GM20000 (cell line): Measurements from ENCODE around the gene GHR.
"Not testable (repeated sequence)": the region's sequence is repeated elsewhere in the genome, so short reads cannot be mapped to it uniquely, and the experiment has no call there.

ENCODE experiments used
- DNase-seq: peaks from one replicate; pipeline ENCODE4 v3.0.0; 2012; ENCODE audit warnings: low spot score
- TF ChIP-seq, protein P1 (sequence below): IDR thresholded peaks from 2 replicates; pipeline ENCODE4 v1.5.1; 2012; ENCODE audit warnings: mild to moderate bottlenecking, control low read depth; ENCODE audit errors: extremely low read depth, missing control alignments

The GHR gene

DNA sequence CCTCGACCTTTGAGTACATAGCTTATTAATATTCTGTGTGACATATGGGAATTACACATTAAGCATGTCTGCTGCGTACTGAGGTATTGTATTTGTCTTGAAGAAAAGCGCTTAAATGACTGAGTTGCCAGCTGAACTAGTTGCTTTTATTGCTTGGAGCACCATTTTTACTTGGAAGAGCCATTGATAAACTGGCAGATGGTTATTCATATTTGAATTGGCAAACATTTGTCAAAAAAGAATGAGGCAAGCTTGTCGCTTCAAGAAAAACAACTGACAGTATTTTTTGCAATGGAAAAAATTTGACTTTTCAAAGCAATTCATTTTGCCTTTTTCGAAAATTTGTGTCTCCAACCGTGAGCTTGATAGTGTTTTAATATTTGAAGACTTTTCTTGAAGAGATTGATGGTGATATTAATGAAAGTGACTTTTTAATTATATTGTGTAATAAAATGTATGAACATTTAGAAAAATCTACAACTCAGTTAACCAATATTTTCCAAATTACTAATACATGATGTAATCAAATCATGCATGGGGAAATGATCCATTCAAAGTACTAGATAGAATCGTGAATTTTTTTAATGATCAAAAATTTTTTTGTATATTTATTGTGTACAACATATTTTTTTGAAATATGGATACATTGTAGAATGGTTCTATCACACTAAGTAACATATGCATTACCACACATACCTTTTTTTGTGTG, 278.3 kb downstream of the GHR start:
- TF ChIP-seq, protein P1, sequence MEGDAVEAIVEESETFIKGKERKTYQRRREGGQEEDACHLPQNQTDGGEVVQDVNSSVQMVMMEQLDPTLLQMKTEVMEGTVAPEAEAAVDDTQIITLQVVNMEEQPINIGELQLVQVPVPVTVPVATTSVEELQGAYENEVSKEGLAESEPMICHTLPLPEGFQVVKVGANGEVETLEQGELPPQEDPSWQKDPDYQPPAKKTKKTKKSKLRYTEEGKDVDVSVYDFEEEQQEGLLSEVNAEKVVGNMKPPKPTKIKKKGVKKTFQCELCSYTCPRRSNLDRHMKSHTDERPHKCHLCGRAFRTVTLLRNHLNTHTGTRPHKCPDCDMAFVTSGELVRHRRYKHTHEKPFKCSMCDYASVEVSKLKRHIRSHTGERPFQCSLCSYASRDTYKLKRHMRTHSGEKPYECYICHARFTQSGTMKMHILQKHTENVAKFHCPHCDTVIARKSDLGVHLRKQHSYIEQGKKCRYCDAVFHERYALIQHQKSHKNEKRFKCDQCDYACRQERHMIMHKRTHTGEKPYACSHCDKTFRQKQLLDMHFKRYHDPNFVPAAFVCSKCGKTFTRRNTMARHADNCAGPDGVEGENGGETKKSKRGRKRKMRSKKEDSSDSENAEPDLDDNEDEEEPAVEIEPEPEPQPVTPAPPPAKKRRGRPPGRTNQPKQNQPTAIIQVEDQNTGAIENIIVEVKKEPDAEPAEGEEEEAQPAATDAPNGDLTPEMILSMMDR: no peak
- DNase-seq: no peak

DNA sequence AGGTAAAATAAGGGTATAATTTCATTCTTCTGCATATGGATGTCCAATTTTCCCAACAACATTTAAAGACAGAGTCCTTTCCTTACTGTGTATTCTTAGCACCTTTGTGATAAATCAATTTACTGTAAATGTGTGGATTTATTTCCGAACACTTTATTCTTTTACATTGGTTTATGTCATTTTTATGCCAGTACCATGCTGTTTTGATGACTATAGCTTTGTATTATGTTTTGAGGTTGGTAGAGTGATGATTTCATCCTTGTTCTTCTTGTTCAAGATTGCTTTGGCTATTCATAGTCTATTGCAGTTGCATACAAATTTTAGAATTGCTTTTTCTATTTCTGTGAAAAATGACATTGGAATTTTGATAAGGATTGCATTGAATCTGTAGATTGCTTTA, 280.0 kb downstream of the GHR start:
- TF ChIP-seq, protein P1: no peak
- DNase-seq: no peak

DNA sequence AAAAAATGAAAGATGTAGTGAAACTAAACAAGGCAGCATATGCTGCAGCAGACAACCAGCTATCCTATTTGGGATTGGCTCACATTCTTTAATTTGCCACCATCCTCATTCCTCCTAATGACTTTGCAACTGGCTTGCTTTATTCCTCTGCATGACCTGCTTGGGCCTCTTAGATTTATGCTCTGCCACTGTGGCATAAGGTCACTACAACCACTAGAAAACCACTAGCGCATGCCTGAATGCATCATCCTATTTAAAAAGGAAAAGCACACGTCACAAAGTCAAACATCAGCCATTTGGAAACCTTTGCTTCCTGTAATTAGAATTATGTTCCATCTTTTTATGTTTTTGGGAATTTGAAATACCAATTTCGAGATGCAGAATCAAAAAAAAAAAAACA, 292.5 kb downstream of the GHR start:
- DNase-seq: no peak
- TF ChIP-seq, protein P1: no peak

DNA sequence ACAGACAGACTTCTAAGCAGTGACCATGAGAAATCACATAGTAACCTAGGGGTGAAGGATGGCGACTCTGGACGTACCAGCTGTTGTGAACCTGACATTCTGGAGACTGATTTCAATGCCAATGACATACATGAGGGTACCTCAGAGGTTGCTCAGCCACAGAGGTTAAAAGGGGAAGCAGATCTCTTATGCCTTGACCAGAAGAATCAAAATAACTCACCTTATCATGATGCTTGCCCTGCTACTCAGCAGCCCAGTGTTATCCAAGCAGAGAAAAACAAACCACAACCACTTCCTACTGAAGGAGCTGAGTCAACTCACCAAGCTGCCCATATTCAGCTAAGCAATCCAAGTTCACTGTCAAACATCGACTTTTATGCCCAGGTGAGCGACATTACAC, 295.4 kb downstream of the GHR start:
- TF ChIP-seq, protein P1: no peak
- no peak for DNase-seq

DNA sequence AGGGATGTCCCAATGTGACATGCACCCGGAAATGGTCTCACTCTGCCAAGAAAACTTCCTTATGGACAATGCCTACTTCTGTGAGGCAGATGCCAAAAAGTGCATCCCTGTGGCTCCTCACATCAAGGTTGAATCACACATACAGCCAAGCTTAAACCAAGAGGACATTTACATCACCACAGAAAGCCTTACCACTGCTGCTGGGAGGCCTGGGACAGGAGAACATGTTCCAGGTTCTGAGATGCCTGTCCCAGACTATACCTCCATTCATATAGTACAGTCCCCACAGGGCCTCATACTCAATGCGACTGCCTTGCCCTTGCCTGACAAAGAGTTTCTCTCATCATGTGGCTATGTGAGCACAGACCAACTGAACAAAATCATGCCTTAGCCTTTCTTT, 295.8 kb downstream of the GHR start:
- TF ChIP-seq, protein P1: no peak
- no peak for DNase-seq

DNA sequence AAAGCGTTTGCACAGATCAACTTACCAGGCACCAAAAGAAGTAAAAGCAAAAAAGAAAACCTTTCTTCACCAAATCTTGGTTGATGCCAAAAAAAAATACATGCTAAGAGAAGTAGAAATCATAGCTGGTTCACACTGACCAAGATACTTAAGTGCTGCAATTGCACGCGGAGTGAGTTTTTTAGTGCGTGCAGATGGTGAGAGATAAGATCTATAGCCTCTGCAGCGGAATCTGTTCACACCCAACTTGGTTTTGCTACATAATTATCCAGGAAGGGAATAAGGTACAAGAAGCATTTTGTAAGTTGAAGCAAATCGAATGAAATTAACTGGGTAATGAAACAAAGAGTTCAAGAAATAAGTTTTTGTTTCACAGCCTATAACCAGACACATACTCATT, 297.0 kb downstream of the GHR start:
- TF ChIP-seq, protein P1: no peak
- no peak for DNase-seq

DNA sequence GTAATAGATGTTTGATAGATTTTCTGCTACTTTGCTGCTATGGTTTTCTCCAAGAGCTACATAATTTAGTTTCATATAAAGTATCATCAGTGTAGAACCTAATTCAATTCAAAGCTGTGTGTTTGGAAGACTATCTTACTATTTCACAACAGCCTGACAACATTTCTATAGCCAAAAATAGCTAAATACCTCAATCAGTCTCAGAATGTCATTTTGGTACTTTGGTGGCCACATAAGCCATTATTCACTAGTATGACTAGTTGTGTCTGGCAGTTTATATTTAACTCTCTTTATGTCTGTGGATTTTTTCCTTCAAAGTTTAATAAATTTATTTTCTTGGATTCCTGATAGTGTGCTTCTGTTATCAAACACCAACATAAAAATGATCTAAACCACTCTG, 298.2 kb downstream of the GHR start:
- no peak for DNase-seq
- TF ChIP-seq, protein P1: no peak

DNA sequence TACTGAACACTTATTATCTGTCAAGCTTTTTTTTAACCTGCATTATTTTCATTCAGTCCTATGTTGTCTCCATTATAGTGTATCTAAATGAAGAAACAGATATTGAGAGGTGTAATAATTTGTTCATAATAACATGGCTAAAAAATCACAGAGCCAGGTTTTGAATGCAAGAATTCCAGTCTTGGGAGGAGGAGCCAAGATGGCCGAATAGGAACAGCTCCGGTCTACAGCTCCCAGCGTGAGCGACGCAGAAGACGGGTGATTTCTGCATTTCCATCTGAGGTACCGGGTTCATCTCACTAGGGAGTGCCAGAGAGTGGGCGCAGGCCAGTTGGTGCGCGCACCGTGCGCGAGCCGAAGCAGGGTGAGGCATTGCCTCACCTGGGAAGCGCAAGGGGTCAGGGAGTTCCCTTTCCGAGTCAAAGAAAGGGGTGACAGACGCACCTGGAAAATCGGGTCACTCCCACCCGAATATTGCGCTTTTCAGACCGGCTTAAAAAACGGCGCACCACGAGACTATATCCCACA, 311.4 kb downstream of the GHR start:
- not testable (repeated sequence) for DNase-seq
